WTC11 (cell line): ENCODE measurements around the gene ZNF341. TPM values are rescaled to one million over a fixed set of nuclear protein-coding genes. Genes with fewer than 3 reads are reported as not detected.
"Not testable (repeated sequence)": the region's sequence is repeated elsewhere in the genome, so short reads cannot be mapped to it uniquely, and the experiment has no call there.

ENCODE experiments used
- ATAC-seq: fragments of 200-7000 bp; cut with Tn5 transposase; 2 replicates; pipeline ENCODE4 v1.10.0; 2021; ENCODE audit warnings: mild to moderate bottlenecking, moderate library complexity
- CTCF ChIA-PET: fragments of 300-600 bp; sonication (Branson Sonifier 250); formaldehyde crosslinking; loops from one replicate; lab custom pipeline; 2021; ENCODE audit warnings: antibody characterized with exemption; lab: Charles Lee
- POLR2A ChIA-PET: fragments of 350-600 bp; sonication (Branson Sonifier 250); formaldehyde crosslinking; loops from one replicate; lab custom pipeline; 2021; ENCODE audit warnings: antibody characterized with exemption; lab: Charles Lee
- DNase-seq: peaks from one replicate; pipeline ENCODE4 v3.0.0; 2021; ENCODE audit warnings: low spot score
- H3K27ac Mint-ChIP-seq: 2 replicates; pipeline ENCODE4 v1.8.0; 2021; ENCODE audit warnings: mixed read lengths
- H3K27me3 Mint-ChIP-seq: 2 replicates; pipeline ENCODE4 v1.8.0; 2021; ENCODE audit warnings: low read depth, mild to moderate bottlenecking, moderate library complexity, mixed read lengths
- H3K36me3 Mint-ChIP-seq: 2 replicates; pipeline ENCODE4 v1.8.0; 2021; ENCODE audit warnings: mixed read lengths
- H3K4me1 Mint-ChIP-seq: 2 replicates; pipeline ENCODE4 v1.8.0; 2022; ENCODE audit warnings: mixed read lengths
- H3K4me3 Mint-ChIP-seq: 2 replicates; pipeline ENCODE4 v1.8.0; 2021; ENCODE audit warnings: mild to moderate bottlenecking, moderate library complexity, mixed read lengths
- H3K9me3 Mint-ChIP-seq: 2 replicates; pipeline ENCODE4 v1.8.0; 2021; ENCODE audit warnings: mixed read lengths
- AFF4 ChIP-seq: sonication (generic); formaldehyde crosslinking; IDR thresholded peaks from 2 replicates; pipeline ENCODE4 v1.8.1; 2023; ENCODE audit warnings: mild to moderate bottlenecking, missing genetic modification reagents, borderline replicate concordance
- CREB1 ChIP-seq: sonication (generic); formaldehyde crosslinking; IDR thresholded peaks from 2 replicates; pipeline ENCODE4 v1.8.0; 2023; ENCODE audit warnings: mild to moderate bottlenecking, missing genetic modification reagents
- USF2 ChIP-seq: sonication (generic); formaldehyde crosslinking; IDR thresholded peaks from 2 replicates; pipeline ENCODE4 v1.8.1; 2023; ENCODE audit warnings: mild to moderate bottlenecking, missing genetic modification reagents, moderate library complexity
- ZNF121 ChIP-seq: sonication (generic); formaldehyde crosslinking; IDR thresholded peaks from 2 replicates; pipeline ENCODE4 v1.8.0; 2023; ENCODE audit warnings: missing genetic modification reagents
- total RNA-seq: library from RNA; stranded (reverse); gene quantifications from 3 replicates; pipeline ENCODE4 v1.2.3, GENCODE V29; 2021
- TF ChIP-seq, protein P1 (sequence below): sonication (generic); formaldehyde crosslinking; IDR thresholded peaks from 2 replicates; pipeline ENCODE4 v1.8.0; 2023; ENCODE audit warnings: missing genetic modification reagents, mild to moderate bottlenecking, borderline replicate concordance
- TF ChIP-seq, protein P2 (sequence below): fragments of 200-600 bp; IDR thresholded peaks from 2 replicates; pipeline ENCODE4 v1.8.0; 2022; ENCODE audit warnings: antibody characterized with exemption

ZNF341 gene
- total RNA-seq, 1 experiment from 2014 or later: 9.6 TPM

DNA sequence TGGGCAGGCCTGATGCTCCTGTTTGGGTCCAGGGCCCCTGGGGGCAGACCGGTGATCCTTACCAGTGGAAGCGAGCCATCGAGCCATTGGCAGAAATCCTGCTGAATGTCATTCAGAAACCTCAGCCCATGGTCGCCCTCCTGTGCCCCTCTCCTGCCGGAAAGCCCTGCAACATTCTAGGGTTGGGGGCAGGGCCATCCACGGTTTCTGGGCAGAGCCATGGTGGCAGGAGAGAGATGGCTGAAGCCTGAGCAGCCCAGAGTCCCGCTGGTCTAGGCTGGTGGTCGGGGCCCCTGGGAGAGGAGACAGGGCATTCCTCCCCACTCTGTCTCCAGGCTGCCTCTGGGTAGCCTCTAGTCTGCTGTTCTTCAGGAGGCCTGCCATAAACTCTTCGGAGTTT is 59.7 kb downstream of the ZNF341 start:
- ChIA-PET CTCF (interaction anchor here (0.5 to 4.8 kb wide), 29 partner anchors 8 to 281 kb away, joined by 3 to 31 read pairs (median 4); partner anchors contain the start of genes CHMP4B, PXMP4 and RALY), POLR2A (interaction anchor here (1.5 kb wide), 1 partner anchor 19 kb away, joined by 5 read pairs; the partner anchor contains the start of gene CHMP4B)
- no peaks in the 10 kb centered on the region for H3K9me3 Mint-ChIP-seq
- no peak for TF ChIP-seq CREB1 (CRISPR knock-in tag)
- TF ChIP-seq, protein P1, sequence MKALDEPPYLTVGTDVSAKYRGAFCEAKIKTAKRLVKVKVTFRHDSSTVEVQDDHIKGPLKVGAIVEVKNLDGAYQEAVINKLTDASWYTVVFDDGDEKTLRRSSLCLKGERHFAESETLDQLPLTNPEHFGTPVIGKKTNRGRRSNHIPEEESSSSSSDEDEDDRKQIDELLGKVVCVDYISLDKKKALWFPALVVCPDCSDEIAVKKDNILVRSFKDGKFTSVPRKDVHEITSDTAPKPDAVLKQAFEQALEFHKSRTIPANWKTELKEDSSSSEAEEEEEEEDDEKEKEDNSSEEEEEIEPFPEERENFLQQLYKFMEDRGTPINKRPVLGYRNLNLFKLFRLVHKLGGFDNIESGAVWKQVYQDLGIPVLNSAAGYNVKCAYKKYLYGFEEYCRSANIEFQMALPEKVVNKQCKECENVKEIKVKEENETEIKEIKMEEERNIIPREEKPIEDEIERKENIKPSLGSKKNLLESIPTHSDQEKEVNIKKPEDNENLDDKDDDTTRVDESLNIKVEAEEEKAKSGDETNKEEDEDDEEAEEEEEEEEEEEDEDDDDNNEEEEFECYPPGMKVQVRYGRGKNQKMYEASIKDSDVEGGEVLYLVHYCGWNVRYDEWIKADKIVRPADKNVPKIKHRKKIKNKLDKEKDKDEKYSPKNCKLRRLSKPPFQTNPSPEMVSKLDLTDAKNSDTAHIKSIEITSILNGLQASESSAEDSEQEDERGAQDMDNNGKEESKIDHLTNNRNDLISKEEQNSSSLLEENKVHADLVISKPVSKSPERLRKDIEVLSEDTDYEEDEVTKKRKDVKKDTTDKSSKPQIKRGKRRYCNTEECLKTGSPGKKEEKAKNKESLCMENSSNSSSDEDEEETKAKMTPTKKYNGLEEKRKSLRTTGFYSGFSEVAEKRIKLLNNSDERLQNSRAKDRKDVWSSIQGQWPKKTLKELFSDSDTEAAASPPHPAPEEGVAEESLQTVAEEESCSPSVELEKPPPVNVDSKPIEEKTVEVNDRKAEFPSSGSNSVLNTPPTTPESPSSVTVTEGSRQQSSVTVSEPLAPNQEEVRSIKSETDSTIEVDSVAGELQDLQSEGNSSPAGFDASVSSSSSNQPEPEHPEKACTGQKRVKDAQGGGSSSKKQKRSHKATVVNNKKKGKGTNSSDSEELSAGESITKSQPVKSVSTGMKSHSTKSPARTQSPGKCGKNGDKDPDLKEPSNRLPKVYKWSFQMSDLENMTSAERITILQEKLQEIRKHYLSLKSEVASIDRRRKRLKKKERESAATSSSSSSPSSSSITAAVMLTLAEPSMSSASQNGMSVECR (CRISPR knock-in tag): no peak
- H3K27me3 Mint-ChIP-seq: no peaks in the 10 kb centered on the region
- no peaks in the 10 kb centered on the region for H3K36me3 Mint-ChIP-seq
- peaks cover 8% of the 10 kb centered on the region for H3K4me1 Mint-ChIP-seq
- H3K27ac Mint-ChIP-seq: no peak overlapping the region
- DNase-seq (no peak), ATAC-seq (no peak)
- no peak overlapping the region for H3K4me3 Mint-ChIP-seq

DNA sequence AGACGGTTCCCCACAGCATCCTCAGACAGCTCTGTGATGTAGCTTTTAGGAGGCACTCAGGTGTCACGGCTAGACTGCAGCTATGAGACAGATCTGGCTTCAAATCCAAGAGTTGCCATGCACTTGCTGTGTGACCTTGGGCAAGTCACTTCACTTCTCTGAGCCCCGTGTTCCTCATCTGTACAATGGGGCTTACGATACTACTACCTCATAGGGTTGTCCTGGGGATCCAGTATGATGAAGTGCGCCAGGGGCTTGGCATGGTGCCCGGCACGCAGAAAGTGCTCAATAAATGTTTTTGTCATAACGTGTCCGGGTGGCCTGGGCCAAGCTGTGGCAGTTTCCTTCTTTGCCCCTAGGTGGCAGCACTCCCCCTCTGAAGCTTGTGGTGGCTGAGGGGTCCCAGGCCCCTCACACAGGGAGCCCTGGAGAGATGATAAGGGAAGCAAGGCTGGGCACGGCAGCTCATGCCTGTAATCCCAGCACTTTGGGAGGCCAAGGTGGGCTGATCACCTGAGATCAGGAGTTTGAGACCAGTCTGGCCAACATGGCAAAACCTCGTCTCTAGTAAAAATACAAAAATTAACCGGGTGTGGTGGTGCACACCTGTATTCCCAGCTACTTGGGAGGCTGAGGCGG is 60.3 kb downstream of the ZNF341 start:
- ATAC-seq (peak; percentile 86), DNase-seq (peak; percentile 75)
- Mint-ChIP-seq H3K9me3 (no peaks in the 10 kb centered on the region), H3K4me3 (no peak overlapping the region), H3K27ac (no peak overlapping the region)
- TF ChIP-seq AFF4 (no peak), USF2 (CRISPR knock-in tag) (no peak), ZNF121 (CRISPR knock-in tag) (no peak)
- TF ChIP-seq, protein P2, sequence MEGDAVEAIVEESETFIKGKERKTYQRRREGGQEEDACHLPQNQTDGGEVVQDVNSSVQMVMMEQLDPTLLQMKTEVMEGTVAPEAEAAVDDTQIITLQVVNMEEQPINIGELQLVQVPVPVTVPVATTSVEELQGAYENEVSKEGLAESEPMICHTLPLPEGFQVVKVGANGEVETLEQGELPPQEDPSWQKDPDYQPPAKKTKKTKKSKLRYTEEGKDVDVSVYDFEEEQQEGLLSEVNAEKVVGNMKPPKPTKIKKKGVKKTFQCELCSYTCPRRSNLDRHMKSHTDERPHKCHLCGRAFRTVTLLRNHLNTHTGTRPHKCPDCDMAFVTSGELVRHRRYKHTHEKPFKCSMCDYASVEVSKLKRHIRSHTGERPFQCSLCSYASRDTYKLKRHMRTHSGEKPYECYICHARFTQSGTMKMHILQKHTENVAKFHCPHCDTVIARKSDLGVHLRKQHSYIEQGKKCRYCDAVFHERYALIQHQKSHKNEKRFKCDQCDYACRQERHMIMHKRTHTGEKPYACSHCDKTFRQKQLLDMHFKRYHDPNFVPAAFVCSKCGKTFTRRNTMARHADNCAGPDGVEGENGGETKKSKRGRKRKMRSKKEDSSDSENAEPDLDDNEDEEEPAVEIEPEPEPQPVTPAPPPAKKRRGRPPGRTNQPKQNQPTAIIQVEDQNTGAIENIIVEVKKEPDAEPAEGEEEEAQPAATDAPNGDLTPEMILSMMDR: peak; percentile 94
- TF ChIP-seq, all 79 proteins: peak for 1
- CTCF ChIA-PET: interaction anchor here (0.5 to 4.8 kb wide), 34 partner anchors 9 to 280 kb away, joined by 3 to 31 read pairs (median 4); partner anchors contain the start of genes CHMP4B, PXMP4 and RALY
- Mint-ChIP-seq H3K36me3 (no peaks in the 10 kb centered on the region; the same call in 1 of the 2 replicates), H3K4me1 (peaks cover 14% of the 10 kb centered on the region), H3K27me3 (no peaks in the 10 kb centered on the region)
- POLR2A ChIA-PET: interaction anchor here (1.5 kb wide), 1 partner anchor 19 kb away, joined by 5 read pairs; the partner anchor contains the start of gene CHMP4B

- POLR2A ChIA-PET: interaction anchor here (1.5 kb wide), 1 partner anchor 18 kb away, joined by 5 read pairs; the partner anchor contains the start of gene CHMP4B
- not testable (repeated sequence) for H3K4me3 Mint-ChIP-seq
- CTCF ChIA-PET: interaction anchor here (0.6 to 4.8 kb wide), 31 partner anchors 8 to 279 kb away, joined by 3 to 31 read pairs (median 4); partner anchors contain the start of genes CHMP4B, PXMP4 and RALY
Observed at GRCh38 chr20:33792598-33792989, 60.8 kb downstream of the ZNF341 start.

More at GRCh38 chr20:33792598-33792989, 60.8 kb downstream of the ZNF341 start:
- not testable (repeated sequence) for H3K36me3 Mint-ChIP-seq, ATAC-seq, H3K27ac Mint-ChIP-seq, H3K9me3 Mint-ChIP-seq, DNase-seq, H3K27me3 Mint-ChIP-seq
- 0 out of 2 replicates have a peak, but pooled peaks have one; percentile 30 for TF ChIP-seq ZNF121 (CRISPR knock-in tag)
- H3K4me1 Mint-ChIP-seq: peaks cover 16% of the 10 kb centered on the region
